ENCODE data around the gene HMGXB3.
"Not testable (repeated sequence)": the region's sequence is repeated elsewhere in the genome, so short reads cannot be mapped to it uniquely, and the experiment has no call there.

HMGXB3 gene

DNA sequence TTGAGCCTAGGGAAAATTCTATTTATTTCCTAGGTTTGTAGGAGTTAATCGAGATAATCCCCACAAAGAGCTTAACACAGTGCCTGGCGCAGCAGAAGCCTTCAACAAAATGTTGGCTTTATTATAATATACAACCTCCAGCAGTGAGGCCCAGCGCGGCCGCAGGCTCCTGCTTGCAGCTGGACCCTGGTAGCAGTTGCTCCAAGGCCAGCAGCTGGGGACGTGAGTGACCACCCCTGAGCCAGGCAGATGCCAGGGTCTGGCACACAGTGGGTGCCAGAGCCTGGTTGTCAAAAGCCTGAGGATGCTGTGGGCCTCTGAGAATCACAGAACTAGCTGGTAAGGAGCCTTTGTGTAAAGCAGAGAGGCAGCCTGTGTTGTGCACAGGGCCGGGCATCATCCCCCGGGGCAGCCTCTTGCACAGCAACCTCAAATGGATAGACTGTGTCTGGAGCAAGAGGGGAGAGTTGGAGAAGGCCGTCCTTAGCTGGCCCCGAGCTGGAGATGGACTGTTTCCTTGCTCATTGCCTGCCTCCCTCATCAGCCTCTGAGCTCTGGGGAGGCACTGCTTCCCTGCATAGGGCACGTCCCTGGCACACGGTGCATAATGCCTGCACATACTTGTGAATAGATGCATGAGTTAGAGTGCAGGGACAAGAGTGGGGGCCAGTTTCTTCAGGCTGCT lies 68.6 kb downstream of the HMGXB3 start:
- no peak for DNase-seq

DNA sequence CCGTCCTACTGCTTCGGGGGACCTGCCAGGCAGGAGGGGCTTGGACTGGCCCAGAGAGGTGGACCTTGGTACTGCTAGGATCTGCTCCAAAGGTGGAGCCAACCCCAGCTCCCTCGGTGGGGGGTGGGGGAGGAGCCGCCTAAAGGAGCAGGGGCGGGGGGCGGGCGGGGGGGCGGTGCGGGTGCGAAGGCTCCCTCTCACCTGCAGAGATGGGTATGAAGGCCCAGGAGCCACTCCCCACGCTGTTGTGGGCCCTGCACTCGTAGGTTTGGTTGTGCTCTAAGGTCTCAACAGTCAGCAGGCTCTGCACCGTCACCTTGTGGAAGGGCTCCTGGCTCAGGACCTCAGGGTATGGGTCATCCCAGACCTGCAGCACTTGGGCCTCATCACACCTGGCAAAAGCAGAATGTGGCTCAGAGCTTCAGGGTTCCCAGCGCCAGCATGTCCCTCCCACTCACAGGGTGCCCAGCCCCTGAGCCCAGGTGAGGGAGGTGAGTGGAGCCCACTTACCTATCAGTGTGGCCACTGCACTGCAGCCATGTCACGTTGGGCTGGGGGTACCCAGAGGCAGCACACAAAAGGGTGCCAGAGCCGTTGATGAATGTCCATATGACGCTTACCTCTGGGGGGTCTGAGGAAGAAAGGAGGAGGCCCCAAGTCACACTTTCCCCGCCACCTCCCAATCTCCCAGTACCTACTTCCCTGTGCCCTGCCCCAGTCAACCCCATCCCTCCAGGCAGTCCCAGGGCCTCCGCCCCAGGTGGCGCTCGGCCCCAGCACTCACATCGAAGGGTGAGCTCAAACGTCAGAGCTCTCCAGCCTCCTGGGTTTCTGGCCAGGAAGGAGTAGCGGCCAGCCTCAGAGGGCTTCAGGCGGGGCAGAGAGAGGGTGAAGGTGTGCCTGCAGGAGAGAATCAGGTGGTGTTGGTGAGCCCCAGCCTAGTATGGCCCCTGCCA lies 69.4 kb downstream of the HMGXB3 start:
- no peak for DNase-seq

DNA sequence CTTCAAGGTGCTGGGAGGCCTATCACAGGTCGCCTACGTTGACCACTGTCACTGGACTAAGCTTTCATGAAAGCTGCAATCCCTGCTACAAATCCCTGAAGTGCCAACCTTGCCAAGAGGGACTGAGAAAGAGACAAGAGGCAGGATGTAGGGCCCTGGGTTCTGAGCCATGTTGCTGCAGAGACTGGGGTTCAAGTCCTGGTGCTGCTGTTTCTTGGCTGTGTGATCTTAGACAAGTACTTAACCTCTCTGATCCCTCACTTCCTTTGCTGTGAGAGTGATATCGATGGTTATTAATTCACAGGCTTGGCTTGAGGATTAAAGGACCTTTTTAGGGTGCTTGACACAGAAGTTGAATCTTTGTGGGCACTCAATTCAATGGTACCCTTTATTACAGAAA lies 70.3 kb downstream of the HMGXB3 start:
- no peak for DNase-seq

DNA sequence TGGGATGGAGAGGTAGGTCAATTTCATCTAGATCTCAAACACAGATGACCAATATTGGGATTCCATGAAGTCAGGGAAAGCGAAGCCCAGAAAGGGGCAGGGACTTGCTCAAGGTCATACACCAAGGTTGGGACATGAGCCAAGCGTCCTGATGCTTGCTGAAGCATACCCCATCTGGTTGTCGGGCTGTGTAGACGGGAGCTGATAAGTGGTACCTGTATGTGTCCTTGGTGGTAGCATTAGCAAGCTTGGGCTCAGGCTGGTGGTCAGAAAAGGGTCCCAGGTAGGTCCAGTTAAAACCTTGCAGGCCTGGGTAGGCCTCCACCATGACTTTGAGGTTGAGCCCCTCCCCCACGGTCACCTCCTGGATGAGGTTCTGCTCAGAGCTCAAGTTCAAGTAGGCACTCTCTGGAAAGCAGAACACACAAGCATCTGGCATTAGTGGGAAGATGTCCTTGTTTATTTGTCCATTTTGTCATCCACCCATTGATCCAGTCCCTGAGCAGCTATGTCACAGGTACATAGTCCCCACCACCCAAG lies 72.6 kb downstream of the HMGXB3 start:
- no peak for DNase-seq

DNA sequence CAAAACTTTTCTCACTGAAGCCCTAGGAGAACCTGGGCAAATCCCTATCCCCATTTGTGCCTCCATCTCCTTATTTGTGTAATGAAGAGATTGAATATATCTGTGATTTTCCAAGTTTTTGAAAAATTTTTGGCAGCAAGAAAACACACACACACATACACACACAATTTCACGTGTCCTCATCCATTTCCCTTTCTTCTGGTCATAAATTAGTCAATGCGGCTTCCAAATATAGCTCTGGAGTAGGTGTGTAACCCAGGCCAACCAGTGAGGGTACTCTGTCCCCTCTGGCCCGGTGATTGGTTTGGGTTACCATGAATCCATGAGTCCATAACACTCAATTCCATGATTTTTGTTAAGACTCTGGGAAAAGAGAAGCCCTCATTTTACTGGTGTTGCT lies 73.1 kb downstream of the HMGXB3 start:
- no peak for DNase-seq

DNA sequence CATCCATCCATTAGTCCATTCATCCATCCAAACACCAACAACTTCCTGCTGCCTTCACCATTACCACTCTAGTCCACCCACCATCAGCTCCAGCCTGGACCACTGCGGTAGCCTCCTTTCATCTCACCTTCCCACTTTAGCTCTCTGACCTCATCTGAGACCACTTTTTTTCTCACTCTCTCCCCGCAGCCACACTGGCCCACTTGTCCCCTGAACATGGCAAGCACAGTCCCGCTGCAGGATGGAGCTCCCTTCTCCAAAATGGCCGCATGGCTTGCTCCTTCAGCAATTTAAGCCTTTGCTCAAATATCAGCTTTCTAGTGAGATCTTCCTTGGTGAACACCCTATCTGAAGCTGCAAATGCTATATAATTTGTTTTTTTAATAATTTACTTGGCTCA lies 74.7 kb downstream of the HMGXB3 start:
- no peak for DNase-seq

DNA sequence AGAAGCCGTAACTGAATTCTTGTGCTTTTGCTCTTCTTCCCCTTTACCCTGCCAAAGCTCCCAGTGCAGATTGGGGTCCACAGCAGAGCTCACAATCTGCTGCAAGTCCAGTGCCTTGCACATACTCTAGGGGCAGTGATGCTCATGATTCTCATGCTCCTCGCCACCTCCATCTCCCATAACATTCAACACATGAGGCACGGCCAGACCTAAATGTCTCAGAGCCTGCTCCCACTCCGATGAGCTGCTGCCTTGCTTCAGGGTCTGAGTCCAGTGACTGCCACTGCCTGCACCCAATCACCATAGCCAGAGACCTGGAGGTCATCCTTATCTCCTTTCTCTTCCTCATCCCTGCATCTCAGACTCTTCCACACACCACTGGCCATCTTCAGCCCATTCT lies 75.3 kb downstream of the HMGXB3 start:
- no peak for DNase-seq

DNA sequence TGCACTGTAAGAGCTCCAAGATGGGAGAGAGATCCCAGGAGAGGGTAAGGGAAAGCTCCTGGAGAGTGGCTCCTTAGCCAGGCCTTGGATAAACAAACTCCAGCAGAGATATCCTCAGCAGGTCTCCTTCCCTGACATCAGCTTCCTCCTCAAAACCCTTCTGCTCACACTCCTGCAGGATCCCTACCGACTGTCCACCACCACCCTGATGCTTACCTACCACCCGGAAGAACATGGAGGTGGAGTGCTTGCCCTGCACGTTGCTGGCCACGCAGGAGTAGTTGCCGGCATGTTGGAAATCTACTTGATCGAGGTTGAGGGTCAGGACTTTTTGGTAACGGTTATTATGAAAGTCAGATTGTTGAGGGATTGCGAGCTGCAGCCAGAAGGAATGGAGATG lies 76.5 kb downstream of the HMGXB3 start:
- DNase-seq: no peak

DNA sequence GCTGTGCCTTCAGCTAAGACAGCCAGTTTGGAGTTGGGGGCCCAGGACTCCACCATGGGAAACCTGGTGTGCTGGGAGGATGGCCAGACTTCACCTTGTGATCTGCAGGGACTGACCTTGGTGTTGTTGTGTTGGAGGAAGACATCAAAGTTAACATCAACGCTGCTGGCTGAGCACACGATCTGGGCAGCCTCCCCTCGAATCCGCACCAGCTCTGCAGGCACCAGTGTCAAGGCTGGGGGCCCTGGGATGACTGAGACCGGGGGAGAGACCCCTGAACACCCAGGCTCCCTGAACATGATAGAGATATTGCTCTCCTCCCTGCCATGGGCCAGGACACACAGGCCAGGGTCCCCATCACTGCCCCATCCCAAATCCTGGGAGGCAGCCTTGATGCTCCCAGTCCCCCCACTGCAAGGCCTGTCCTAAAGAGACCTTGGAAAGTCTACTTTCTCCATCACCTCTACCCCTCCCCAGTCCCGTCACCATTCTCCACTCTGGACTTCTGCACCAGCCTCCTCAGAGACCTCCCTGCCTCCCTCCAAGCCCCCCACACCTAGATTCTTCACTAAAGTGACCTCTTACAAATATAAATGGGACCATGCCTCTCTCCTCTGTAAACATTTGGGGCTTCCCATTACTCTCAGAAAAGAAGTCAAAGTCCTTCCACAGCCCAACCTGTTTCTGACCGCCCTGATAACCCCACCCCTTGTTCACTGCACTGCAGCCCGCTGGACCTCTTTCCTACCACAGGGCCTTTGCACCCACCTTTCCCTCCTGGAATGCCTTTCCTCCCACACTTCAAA lies 77.7 kb downstream of the HMGXB3 start:
- no peak for DNase-seq

DNA sequence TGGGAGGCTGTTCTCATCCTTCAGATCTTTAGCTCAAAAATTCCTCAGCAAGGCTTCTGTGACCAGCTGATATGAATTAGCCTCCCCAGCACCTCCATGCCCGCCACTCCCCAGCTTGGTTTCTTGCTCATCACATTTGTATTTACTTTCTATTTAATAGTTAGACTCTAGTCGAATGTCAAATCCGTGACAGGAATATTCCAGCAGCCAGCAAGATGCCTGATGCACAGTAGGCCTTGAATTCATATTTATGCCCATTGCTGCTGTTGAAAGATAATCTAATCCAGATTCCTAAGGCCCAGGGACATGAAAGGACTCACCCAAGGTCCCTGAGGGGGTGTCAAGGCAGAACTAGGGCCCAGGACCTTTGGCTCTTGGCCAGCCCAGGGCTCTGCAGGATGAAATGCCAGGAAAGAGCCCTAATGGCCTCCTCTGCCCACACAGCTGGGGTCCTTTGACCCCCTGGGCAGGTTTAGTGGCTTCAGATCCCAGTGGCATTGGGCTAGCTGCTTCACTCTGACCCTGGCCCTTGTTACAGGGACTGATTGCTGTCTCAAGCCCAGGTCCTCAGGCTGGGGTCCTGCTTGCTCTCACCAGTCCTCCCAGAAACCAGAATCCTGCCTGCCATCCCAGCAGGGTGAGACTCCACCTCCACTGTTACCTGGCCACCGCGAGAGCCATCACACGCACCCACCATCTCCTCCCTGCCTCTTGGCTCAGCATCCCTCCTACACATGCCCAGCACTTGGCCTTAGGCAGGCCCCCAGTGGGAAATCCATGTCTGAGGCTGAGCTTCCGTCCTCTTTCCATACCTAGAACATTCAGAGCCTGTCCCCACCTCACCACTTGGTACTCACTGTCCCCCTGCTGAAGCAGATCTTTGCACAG lies 78.5 kb downstream of the HMGXB3 start:
- no peak for DNase-seq

DNA sequence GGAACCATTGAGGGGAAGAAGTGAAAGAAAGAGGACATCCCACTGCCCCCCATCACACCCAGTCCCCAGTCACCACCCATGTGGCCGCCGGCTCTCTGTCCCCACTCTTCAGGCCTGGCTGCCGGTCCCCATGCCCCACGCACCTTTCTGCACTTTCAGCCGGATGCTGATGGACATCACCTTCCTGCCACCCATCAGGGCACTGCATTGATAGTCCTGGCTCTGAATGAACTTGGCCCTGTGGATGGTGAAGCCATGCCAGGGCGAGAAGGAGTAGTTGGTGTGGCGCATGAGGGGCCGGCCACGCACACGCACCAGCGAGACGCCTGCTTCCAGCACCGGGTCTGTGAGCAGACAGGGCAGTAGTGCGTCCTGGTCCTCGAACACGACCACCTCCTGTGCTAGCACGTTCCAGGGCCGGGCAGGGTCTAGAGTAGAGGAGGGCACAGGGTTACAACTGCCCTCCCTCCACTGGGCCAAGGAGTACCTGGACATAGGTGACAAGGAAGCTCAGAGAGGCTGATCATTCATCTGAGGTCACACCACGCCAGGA lies 79.4 kb downstream of the HMGXB3 start:
- no peak for DNase-seq

DNA sequence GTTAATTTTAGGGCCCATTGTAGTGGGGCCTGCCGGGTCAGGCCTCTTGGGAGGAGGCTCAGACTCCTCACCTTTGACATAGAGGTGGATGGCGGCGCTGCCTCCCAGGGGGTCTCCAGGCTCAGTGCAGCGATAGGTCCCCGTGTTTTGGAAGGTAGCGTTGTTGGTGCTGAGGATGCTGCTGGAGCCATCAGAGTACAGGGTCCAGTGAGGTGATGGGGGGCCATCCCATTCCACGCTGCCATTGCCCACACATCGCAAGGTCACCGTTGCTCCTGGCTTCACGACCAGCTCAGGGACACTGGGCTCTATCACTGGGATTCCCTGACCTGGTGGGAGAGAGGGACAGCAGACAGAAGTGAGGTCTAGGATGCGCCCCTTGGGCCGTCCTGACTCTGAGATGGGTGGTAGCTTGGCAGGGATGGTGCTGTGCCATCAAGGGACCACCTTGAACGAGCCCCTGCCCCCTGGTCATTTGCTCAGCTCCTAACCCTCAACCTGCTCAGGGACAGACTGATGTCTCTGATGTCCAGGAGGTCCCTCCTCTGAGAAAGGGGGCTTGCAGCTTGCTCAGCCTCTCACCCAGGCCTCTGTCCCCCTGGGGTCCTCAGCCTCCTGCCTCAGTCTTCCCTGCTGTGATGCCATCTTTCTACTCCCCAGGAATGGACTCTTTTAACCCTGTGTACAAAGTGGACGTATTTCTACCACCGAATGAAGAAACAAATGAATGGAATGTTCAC lies 80.3 kb downstream of the HMGXB3 start:
- DNase-seq: no peak

DNA sequence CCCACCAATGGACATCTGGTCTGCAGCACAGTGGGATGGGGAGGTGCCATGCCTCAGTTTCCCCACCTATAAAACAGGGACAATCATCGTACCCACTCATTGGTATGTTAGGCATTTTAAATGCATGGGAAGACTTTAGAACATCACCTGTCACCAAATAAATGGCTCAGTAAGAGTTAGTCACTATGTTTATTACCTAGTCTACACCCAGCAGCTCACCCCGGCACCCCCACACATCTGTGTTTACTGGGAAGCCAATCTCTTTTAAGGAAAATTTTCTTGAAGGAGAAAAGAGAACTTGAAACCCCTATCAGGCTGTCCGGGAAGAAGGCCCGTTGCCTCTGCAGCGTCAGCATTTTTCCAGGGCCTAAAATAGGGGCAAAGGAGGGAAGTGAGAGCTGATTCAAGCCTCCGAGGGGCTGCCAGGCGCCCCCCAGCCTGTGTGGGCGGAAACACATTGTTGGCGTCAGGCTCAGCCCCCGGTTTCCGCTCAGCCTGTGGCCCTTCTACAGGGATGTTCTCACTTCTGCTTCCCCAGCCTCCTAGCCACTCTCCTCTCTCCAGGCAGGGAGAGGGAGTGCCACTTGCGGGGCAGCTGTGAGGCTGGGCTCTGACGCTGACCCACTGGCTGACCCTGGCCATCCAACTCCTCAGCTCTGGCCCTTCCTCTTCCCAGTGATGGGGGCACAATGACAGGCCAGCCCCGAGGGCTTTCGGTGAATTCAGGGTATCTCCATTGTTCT lies 81.2 kb downstream of the HMGXB3 start:
- DNase-seq: peak; percentile 96

DNA sequence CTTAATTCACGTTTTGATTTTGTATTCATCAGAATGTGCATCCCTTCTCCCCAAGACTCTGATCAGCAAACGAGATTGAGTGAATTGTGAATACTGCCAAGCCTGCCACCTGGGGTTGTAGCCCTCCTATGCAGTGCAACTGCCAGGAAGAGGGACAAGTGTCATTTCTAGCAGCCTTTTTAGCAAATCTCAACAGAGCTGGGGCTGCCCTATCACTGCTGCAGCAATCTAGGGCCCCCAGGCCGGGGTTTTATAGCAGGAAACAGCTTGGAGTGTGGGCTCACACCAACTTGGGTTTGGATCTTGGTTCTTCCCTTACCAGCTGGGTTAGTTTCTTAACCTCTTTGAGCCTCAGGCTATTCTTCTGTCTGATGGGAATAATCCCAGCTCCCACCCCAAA lies 81.8 kb downstream of the HMGXB3 start:
- DNase-seq: peak; percentile 68

DNA sequence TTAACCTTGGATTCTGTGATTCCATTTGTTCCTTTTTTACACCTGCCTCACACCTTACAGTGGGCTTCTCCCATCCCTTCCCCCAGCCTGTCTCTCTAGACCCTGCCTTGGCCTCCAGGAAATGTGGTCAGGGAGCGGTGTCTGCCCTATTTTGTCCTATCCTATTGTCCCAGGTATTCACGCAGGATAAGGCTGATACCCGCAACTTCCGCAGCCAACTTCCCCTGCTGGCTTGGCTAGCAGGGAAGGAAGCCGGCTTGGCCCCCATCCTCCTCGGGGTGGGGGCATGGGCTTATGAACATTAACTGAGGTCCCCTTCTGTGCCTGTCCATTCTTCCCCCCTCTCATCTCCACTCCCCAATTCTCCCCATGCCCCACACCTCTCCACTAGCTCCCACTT lies 82.3 kb downstream of the HMGXB3 start:
- peak; percentile 72 for DNase-seq

DNA sequence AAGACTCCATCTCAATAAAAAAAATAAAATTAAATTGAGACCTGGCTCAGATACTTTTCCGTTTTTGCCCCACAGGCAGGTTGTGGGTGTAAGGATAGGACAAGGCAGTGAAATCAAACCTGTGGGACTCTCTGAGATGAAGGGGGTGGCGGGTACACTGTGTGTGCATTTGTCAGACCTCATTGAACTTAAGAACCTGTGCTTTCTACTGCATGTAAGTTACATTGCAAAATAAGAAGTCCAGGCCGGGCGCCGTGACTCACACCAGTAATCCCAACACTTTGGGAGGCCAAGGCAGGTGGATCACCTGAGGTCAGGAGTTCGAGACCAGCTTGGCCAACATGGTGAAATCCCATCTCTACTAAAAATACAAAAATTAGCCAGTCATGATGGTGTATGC lies 84.2 kb downstream of the HMGXB3 start:
- DNase-seq: not testable (repeated sequence)

DNA sequence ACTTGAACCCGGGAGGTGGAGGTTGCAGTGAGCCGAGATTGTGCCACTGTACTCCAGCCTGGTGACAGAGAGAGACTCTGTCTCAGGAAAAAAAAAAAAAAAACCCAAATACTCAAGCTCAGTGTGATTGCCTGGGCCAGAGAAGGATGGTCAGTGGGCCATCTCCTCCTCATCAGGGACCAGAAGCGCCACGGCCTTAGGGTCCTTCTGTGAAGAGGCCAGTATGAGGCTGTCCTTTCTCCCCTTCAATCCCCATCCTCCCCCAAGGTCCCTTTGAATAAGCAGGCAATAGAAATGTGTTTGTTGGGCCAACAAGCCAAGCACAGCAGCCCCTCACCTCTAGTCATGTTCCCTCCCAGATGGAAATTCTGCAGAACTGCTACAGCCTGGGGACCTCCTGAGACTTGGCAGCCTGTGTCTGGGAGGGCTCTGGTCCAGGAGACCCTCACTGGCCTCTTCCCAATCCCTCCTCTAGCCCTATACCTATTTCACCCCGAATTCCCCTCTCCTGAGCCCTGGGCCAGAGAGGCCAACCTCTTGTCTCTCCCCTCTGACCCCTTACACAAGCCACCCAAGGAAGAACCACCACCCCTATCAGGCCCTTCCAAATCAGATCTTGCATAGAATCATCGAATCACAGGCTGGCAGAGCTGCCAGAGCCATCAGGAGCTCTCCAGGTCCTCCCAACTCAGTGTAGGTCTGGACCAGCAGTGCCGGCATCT lies 84.8 kb downstream of the HMGXB3 start:
- no peak for DNase-seq

DNA sequence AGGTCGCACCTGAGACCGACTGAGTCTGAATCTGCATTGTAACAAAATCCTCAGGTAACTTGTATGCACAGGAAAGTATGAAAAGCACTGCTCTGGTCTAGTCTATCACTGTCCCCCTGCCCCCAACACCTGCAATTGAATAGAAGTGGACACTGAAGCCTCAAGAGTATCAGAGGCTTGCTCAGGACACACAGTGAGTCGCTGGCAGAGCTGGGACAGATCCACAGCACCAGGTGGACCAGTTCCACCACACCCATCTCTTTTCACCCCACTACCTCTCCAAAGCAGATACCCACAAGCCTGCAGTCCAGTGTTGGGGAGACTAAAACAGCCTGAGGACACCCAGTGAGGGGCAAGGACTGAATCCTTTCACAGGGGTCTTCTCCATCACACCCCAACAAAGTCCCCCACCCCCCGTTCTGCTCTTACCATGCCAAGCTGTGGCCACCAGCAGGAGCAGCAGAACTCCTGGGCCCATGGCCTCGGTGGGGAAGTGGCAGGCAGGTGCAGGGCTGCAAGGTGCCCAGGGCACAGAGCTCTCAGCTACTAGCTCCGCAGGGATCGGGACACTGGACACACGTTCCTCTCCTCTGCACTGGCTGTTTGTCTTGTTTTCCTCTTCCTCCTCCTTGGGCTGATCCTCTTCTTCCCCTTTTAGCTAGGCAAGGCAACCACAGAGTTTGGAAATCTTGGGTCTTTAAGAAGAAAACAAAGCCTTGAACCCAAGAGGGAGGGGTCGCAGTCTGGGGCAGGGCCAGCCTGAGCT lies 85.6 kb downstream of the HMGXB3 start, which contains the start of gene CSF1R:
Gene CSF1R (minus strand): TSS at position 605 of the 766 bp plus-strand sequence. CDS start 127 bp downstream, at position 478.
- DNase-seq: peak; percentile 49
